HFFc6 (cell line): ENCODE data around the gene ARPC2. TPM values are rescaled to one million over a fixed set of nuclear protein-coding genes. Genes with fewer than 3 reads are reported as not detected.
A peak's percentile ranks its signal among the peaks of the same experiment; 100 is the strongest.

Experiments
- DNase-seq: peaks from one replicate; pipeline ENCODE4 v3.0.0-alpha.2; 2018
- H3K27ac Mint-ChIP-seq: 2 replicates; pipeline ENCODE4 v1.8.0; 2020; ENCODE audit warnings: mild to moderate bottlenecking, mixed read lengths
- H3K27me3 Mint-ChIP-seq: 2 replicates; pipeline ENCODE4 v1.8.0; 2021; ENCODE audit warnings: mild to moderate bottlenecking, moderate library complexity, mixed read lengths; ENCODE audit not compliant: insufficient read depth
- H3K36me3 Mint-ChIP-seq: 2 replicates; pipeline ENCODE4 v1.8.0; 2021; ENCODE audit warnings: low read depth, mixed read lengths
- H3K4me1 Mint-ChIP-seq: 2 replicates; pipeline ENCODE4 v1.8.0; 2020; ENCODE audit warnings: low read depth, mixed read lengths
- H3K4me3 Mint-ChIP-seq: 2 replicates; pipeline ENCODE4 v1.8.0; 2020; ENCODE audit warnings: mild to moderate bottlenecking, moderate library complexity, mixed read lengths
- H3K9me3 Mint-ChIP-seq: 2 replicates; pipeline ENCODE4 v1.8.0; 2020; ENCODE audit warnings: mild to moderate bottlenecking, mixed read lengths
- CTCF ChIP-seq: fragments of 200-600 bp; sonication (generic); IDR thresholded peaks from 2 replicates; pipeline ENCODE4 v1.5.0; 2021; ENCODE audit warnings: antibody characterized with exemption, mild to moderate bottlenecking
- total RNA-seq, 6 experiments: library from RNA; stranded (reverse); fragmentation: NEBNext Ultra II Directional; extraction: Animal tissue kit (Norgen Biotek cat#: 25700); gene quantifications; 2 replicates in 1 of 6; 3 replicates in 5 of 6; pipeline ENCODE4 v1.2.3, GENCODE V29; 2021

ARPC2 gene
- total RNA-seq, 6 experiments from 2014 or later: 458 to 516 (median 500) TPM

GRCh38 chr2:218262237-218262600 is 45.2 kb downstream of the ARPC2 start:
- peaks cover 11% of the 10 kb centered on the region for H3K36me3 Mint-ChIP-seq
- no peak for TF ChIP-seq CTCF
- peaks cover 17% of the 10 kb centered on the region for H3K4me1 Mint-ChIP-seq
- no peak overlapping the region for H3K4me3 Mint-ChIP-seq
- peak overlapping the region; percentile 38; the same call in 1 of the 2 replicates for H3K27ac Mint-ChIP-seq
- peaks cover 9% of the 10 kb centered on the region for H3K27me3 Mint-ChIP-seq
- no peaks in the 10 kb centered on the region for H3K9me3 Mint-ChIP-seq
- no peak for DNase-seq

- Mint-ChIP-seq H3K36me3 (peaks cover 11% of the 10 kb centered on the region), H3K27me3 (peaks cover 9% of the 10 kb centered on the region), H3K27ac (no peak overlapping the region), H3K4me3 (no peak overlapping the region), H3K4me1 (peaks cover 17% of the 10 kb centered on the region), H3K9me3 (no peaks in the 10 kb centered on the region)
- TF ChIP-seq CTCF: no peak
- no peak for DNase-seq
These were observed 45.9 kb downstream of the ARPC2 start for GRCh38 chr2:218262631-218263586.

- no peak overlapping the region for H3K4me3 Mint-ChIP-seq
- peaks cover 12% of the 10 kb centered on the region for H3K4me1 Mint-ChIP-seq
- H3K27me3 Mint-ChIP-seq: peaks cover 4% of the 10 kb centered on the region
- H3K9me3 Mint-ChIP-seq: no peaks in the 10 kb centered on the region
- H3K36me3 Mint-ChIP-seq: peaks cover 11% of the 10 kb centered on the region
- H3K27ac Mint-ChIP-seq: peak overlapping the region; percentile 17; the same call in 1 of the 2 replicates
- TF ChIP-seq CTCF: no peak; the same call in 1 of the 2 replicates
- DNase-seq: no peak
These were observed 47.0 kb downstream of the ARPC2 start for GRCh38 chr2:218263817-218264641.

- Mint-ChIP-seq H3K27me3 (peaks cover 3% of the 10 kb centered on the region; the same call in 1 of the 2 replicates), H3K36me3 (peaks cover 16% of the 10 kb centered on the region), H3K4me3 (no peak overlapping the region), H3K4me1 (peaks cover 7% of the 10 kb centered on the region), H3K9me3 (no peaks in the 10 kb centered on the region), H3K27ac (no peak overlapping the region)
- no peak for TF ChIP-seq CTCF
- DNase-seq: no peak
These were observed 48.0 kb downstream of the ARPC2 start for GRCh38 chr2:218264773-218265561.

GRCh38 chr2:218265626-218266025 is 48.6 kb downstream of the ARPC2 start:
- no peak overlapping the region for H3K27ac Mint-ChIP-seq
- no peaks in the 10 kb centered on the region for H3K9me3 Mint-ChIP-seq
- TF ChIP-seq CTCF: no peak
- no peak for DNase-seq
- H3K4me1 Mint-ChIP-seq: peaks cover 7% of the 10 kb centered on the region
- H3K4me3 Mint-ChIP-seq: no peak overlapping the region
- H3K27me3 Mint-ChIP-seq: peaks cover 3% of the 10 kb centered on the region; the same call in 1 of the 2 replicates
- peaks cover 16% of the 10 kb centered on the region for H3K36me3 Mint-ChIP-seq
